Endothelial cell of umbilical vein (primary cell): ENCODE results near the gene PAN3.

Experiments used
- POLR2A ChIP-seq: IDR thresholded peaks from 2 replicates; pipeline ENCODE4 v1.6.1; 2012; ENCODE audit warnings: low read depth, mild to moderate bottlenecking, control low read depth, low read length
- TF ChIP-seq, protein P1 (sequence below): IDR thresholded peaks from 2 replicates; pipeline ENCODE4 v1.6.1; 2011; ENCODE audit not compliant: insufficient read depth, insufficient read length

- TF ChIP-seq POLR2A, result no peak
- TF ChIP-seq, protein P1, sequence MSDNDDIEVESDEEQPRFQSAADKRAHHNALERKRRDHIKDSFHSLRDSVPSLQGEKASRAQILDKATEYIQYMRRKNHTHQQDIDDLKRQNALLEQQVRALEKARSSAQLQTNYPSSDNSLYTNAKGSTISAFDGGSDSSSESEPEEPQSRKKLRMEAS, result no peak
Observed at GRCh38 chr13:28282451-28282850, 144.1 kb downstream of the PAN3 start.
